ENCODE data around the gene PTRHD1.

The PTRHD1 gene

GRCh38 chr2:24832521-24832920, 39.3 kb upstream of the PTRHD1 start:
- no peak overlapping the region for H3K27ac ChIP-seq (ENCODE audit: low read length)
- no peaks in the 10 kb centered on the region for H3K4me1 ChIP-seq (ENCODE audit: insufficient read depth, low read length)
- no peak overlapping the region for H3K4me2 ChIP-seq (ENCODE audit: insufficient read depth, low read length)
- peaks cover 11% of the 10 kb centered on the region for H4K20me1 ChIP-seq (ENCODE audit: insufficient read depth, low read length)
- H3K79me2 ChIP-seq (ENCODE audit: insufficient read depth, low read length): no peaks in the 10 kb centered on the region
- peaks cover 68% of the 10 kb centered on the region for H3K36me3 ChIP-seq (ENCODE audit: insufficient read depth, low read length)
- H3K4me3 ChIP-seq (ENCODE audit: low read depth in 1 of 2, low read length in 2 of 2): no peak overlapping the region
- H3K27me3 ChIP-seq (ENCODE audit: insufficient read depth, low read length, poor library complexity): no peaks in the 10 kb centered on the region
- H2AFZ ChIP-seq (ENCODE audit: low read depth, low read length): no peak overlapping the region
- DNase-seq (no peak), ATAC-seq (ENCODE audit: insufficient read depth, low read depth) (no peak)
- TF ChIP-seq EZH2 (IDR thresholded peaks at IDR 0.05; ENCODE audit: borderline replicate concordance, low read depth, low read length, severe bottlenecking) (no peak), CTCF (IDR thresholded peaks at IDR 0.05; ENCODE audit: borderline replicate concordance, extremely low read depth, low read length, poor library complexity, severe bottlenecking) (no peak)
- H3K9me3 ChIP-seq (ENCODE audit: insufficient read depth, low read length, severe bottlenecking): no peaks in the 10 kb centered on the region
- H3K9ac ChIP-seq (ENCODE audit: low read depth, low read length): no peak overlapping the region

- Histone ChIP-seq H3K4me3 (ENCODE audit: low read depth in 1 of 2, low read length in 2 of 2) (no peak overlapping the region), H4K20me1 (ENCODE audit: insufficient read depth, low read length) (peaks cover 14% of the 10 kb centered on the region), H3K27ac (ENCODE audit: low read length) (no peak overlapping the region), H3K4me2 (ENCODE audit: insufficient read depth, low read length) (no peak overlapping the region), H2AFZ (ENCODE audit: low read depth, low read length) (no peak overlapping the region), H3K79me2 (ENCODE audit: insufficient read depth, low read length) (no peaks in the 10 kb centered on the region), H3K27me3 (ENCODE audit: insufficient read depth, low read length, poor library complexity) (no peaks in the 10 kb centered on the region), H3K36me3 (ENCODE audit: insufficient read depth, low read length) (peaks cover 71% of the 10 kb centered on the region), H3K9me3 (ENCODE audit: insufficient read depth, low read length, severe bottlenecking) (no peaks in the 10 kb centered on the region), H3K9ac (ENCODE audit: low read depth, low read length) (no peak overlapping the region), H3K4me1 (ENCODE audit: insufficient read depth, low read length) (no peaks in the 10 kb centered on the region)
- DNase-seq: no peak
- no peak for ATAC-seq (ENCODE audit: insufficient read depth, low read depth)
- no peak for TF ChIP-seq CTCF (IDR thresholded peaks at IDR 0.05; ENCODE audit: borderline replicate concordance, extremely low read depth, low read length, poor library complexity, severe bottlenecking)
- no peak for TF ChIP-seq EZH2 (IDR thresholded peaks at IDR 0.05; ENCODE audit: borderline replicate concordance, low read depth, low read length, severe bottlenecking)
Observed at GRCh38 chr2:24832073-24832461, 38.9 kb upstream of the PTRHD1 start.

GRCh38 chr2:24831221-24832072, 38.3 kb upstream of the PTRHD1 start:
- DNase-seq: no peak
- Histone ChIP-seq H3K9me3 (ENCODE audit: insufficient read depth, low read length, severe bottlenecking) (no peaks in the 10 kb centered on the region), H3K4me1 (ENCODE audit: insufficient read depth, low read length) (no peaks in the 10 kb centered on the region), H3K9ac (ENCODE audit: low read depth, low read length) (no peak overlapping the region), H3K4me2 (ENCODE audit: insufficient read depth, low read length) (no peak overlapping the region), H3K27ac (ENCODE audit: low read length) (no peak overlapping the region), H3K79me2 (ENCODE audit: insufficient read depth, low read length) (no peaks in the 10 kb centered on the region), H3K27me3 (ENCODE audit: insufficient read depth, low read length, poor library complexity) (no peaks in the 10 kb centered on the region), H3K36me3 (ENCODE audit: insufficient read depth, low read length) (peaks cover 71% of the 10 kb centered on the region), H3K4me3 (ENCODE audit: low read depth in 1 of 2, low read length in 2 of 2) (no peak overlapping the region), H4K20me1 (ENCODE audit: insufficient read depth, low read length) (peaks cover 14% of the 10 kb centered on the region), H2AFZ (ENCODE audit: low read depth, low read length) (no peak overlapping the region)
- TF ChIP-seq CTCF (IDR thresholded peaks at IDR 0.05; ENCODE audit: borderline replicate concordance, extremely low read depth, low read length, poor library complexity, severe bottlenecking): no peak
- TF ChIP-seq EZH2 (IDR thresholded peaks at IDR 0.05; ENCODE audit: borderline replicate concordance, low read depth, low read length, severe bottlenecking): no peak
- ATAC-seq (ENCODE audit: insufficient read depth, low read depth): no peak

Data from DND-41 (cell line).